ENCODE data around the gene RBM15B. TPM values are rescaled to one million over a fixed set of nuclear protein-coding genes. Genes with fewer than 3 reads are reported as not detected.

RBM15B gene
- total and polyA plus RNA-seq, 7 donors, result 4.6 to 11.9 (median 8.8) TPM

DNA sequence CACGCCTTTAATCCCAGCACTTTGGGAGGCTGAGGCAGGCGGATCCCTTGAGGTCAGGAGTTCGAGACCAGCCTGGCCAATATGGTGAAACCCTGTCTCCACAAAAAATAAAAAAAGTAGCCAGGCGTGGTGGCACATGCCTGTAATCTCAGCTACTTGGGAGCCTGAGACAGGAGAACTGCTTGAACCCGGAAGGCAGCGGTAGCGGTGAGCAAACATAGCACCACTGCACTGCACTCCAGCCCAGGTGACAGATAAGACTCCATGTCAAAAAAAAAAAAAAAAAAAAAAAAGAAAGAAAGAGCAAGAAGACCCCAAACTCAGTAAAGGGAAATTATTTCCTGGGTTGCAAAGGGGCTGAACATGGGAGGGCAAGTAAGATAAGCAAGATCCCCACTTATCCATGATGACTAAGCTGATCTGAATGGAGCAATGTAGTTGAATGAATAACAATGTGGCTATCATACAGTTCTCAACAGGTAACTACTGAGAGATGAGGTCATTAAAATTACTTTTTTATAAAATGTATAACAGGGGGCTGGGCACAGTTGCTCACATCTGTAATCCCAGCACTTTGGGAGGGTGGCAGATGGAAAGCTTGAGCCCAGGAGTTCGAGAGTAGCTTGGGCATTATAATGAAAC lies 46.0 kb downstream of the RBM15B start:
- 84 to 94% (median 91%) methylated on average over 8 of the region's 8 CpGs for WGBS, 3 donors
- intact Hi-C loops (cut with DNase I), result no loop called here
- no peak for ATAC-seq

DNA sequence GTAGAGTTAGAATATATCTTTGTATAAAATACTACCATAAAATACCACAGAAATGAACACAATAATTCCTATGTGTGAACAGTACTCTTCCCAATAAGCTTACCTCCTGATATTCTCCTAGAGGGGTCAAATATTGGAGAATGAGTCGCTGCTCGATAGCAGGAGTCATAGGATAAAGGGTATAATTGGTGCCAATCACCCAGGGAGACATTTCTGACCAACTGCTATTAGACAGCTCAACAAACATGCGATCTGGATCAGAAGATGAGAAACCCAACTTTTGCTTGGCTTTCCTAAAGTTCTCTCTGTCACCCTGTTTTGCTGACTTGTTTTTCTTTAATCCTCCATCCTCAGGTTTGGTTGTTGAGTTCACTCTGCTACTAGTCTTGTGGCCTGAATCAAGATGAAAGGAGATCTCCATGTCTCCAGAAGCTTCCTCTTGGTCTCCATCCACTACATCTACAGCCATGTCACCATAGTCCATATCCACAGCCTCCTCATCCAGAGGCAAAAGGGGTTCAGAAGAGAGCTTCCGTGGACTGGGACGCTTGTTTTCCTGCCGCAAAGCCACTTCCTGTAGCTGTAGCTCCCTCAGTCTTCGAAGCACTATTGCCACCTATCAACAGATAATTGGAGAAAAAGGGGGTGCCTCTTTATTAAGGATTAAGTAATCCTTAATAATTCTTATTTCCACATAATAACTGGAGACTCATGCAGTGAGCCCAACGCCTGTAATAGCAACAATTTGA lies 50.4 kb downstream of the RBM15B start:
- WGBS, 3 donors, result 94 to 98% (median 95%) methylated on average over 8 of the region's 8 CpGs
- Histone ChIP-seq H3K9me3 (no peaks in the 10 kb centered on the region), H3K36me3 (ENCODE audit: insufficient read depth in 1 of 2, low read depth in 1 of 2) (peaks cover 13 to 72% of the 10 kb centered on the region in 2 donors), H3K4me1 (no peaks in the 10 kb centered on the region), H3K4me3 (no peak overlapping the region), H3K27ac (no peak overlapping the region), H3K27me3 (ENCODE audit: insufficient read depth in 3 of 3, low read length in 2 of 3) (no peaks in the 10 kb centered on the region)
- TF ChIP-seq, protein P1, sequence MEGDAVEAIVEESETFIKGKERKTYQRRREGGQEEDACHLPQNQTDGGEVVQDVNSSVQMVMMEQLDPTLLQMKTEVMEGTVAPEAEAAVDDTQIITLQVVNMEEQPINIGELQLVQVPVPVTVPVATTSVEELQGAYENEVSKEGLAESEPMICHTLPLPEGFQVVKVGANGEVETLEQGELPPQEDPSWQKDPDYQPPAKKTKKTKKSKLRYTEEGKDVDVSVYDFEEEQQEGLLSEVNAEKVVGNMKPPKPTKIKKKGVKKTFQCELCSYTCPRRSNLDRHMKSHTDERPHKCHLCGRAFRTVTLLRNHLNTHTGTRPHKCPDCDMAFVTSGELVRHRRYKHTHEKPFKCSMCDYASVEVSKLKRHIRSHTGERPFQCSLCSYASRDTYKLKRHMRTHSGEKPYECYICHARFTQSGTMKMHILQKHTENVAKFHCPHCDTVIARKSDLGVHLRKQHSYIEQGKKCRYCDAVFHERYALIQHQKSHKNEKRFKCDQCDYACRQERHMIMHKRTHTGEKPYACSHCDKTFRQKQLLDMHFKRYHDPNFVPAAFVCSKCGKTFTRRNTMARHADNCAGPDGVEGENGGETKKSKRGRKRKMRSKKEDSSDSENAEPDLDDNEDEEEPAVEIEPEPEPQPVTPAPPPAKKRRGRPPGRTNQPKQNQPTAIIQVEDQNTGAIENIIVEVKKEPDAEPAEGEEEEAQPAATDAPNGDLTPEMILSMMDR (IDR thresholded peaks at IDR 0.05), result no peak
- intact Hi-C loops (cut with DNase I), result no loop called here
- no peak for ATAC-seq
- DNase-seq, result no peak

More for the DNA sequence above, 46.0 kb downstream of the RBM15B start:
- peaks cover 15 to 83% of the 10 kb centered on the region in 2 donors for H3K36me3 ChIP-seq (ENCODE audit: insufficient read depth in 1 of 2, low read depth in 1 of 2)
- no peak for DNase-seq
- TF ChIP-seq, protein P1 (IDR thresholded peaks at IDR 0.05), result no peak
- no peaks in the 10 kb centered on the region for H3K27me3 ChIP-seq (ENCODE audit: insufficient read depth in 3 of 3, low read length in 2 of 3)
- H3K4me3 ChIP-seq, result no peak overlapping the region
- H3K27ac ChIP-seq, result no peak overlapping the region
- H3K4me1 ChIP-seq, result no peaks in the 10 kb centered on the region
- H3K9me3 ChIP-seq, result no peaks in the 10 kb centered on the region

DNA sequence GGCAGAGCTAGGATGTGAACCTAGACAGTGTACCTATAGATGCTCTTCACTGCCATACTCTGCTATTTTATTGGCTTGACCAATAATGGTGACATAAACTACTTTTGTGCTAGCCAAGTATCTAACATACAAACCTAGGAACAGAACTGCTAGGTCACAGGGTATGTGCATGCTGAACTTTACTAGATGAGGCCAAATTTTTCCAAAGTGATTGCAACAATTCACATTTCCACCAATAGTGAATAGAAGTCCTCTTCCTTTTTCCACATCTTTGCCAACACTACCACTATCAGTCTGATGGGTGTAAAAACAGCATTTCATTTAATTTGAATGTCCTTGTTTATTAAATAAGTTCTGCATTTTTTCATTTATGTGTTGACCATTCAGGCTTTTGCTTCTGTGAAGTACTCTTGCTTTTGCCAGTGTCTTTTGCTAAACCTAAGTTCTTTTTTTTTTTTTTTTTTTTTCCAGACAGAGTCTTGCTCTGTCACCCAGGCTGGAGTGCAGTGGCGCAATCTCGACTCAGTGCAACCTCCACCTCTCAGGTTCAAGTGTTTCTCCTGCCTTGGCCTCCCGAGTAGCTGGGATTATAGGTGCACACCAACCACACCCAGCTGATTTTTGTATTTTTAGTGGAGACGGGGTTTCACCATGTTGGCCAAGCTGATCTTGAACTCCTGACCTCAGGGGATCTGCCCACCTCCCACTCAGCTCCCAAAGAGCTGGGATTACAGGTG lies 54.6 kb downstream of the RBM15B start:
- ATAC-seq (no peak), DNase-seq (no peak)
- Histone ChIP-seq H3K27ac (no peak overlapping the region), H3K4me1 (peaks cover 4% of the 10 kb centered on the region), H3K36me3 (ENCODE audit: insufficient read depth in 1 of 2, low read depth in 1 of 2) (peaks cover 6 to 31% of the 10 kb centered on the region in 2 donors), H3K4me3 (no peak overlapping the region), H3K9me3 (no peaks in the 10 kb centered on the region), H3K27me3 (ENCODE audit: insufficient read depth in 3 of 3, low read length in 2 of 3) (no peaks in the 10 kb centered on the region)
- intact Hi-C loops (cut with DNase I), result no loop called here
- WGBS, 3 donors, result 92 to 95% (median 94%) methylated on average over 4 of the region's 4 CpGs
- TF ChIP-seq, protein P1 (IDR thresholded peaks at IDR 0.05), result no peak

Other genes with a start within 250 kb of the RBM15B start
- 10 to 100 TPM; 12.6 to 24.0 (median 19.3) TPM for gene MANF, start 6.0 kb upstream of the RBM15B start, total RNA-seq
- 10 to 100 TPM; 17.9 to 42.4 (median 18.3) TPM for gene MANF, start 6.0 kb upstream of the RBM15B start, polyA plus RNA-seq
- 10 to 100 TPM; 26.3 to 36.5 (median 28.7) TPM for gene DCAF1, start 108.7 kb downstream of the RBM15B start, total RNA-seq
- gene DCAF1, start 108.7 kb downstream of the RBM15B start, polyA plus RNA-seq, result 10 to 100 TPM; 14.1 to 26.7 (median 15.4) TPM
- gene RAD54L2, start 147.4 kb downstream of the RBM15B start, total RNA-seq, result 10 to 100 TPM; 11.4 to 15.6 (median 13.5) TPM
- 1 to 10 TPM; 2.1 to 9.4 (median 2.8) TPM for gene RAD54L2, start 147.4 kb downstream of the RBM15B start, polyA plus RNA-seq

Data from psoas muscle (tissue), 8 donors.